GM18870 (cell line): ENCODE data around the gene MYH9.
"Not testable (repeated sequence)": the region's sequence is repeated elsewhere in the genome, so short reads cannot be mapped to it uniquely, and the experiment has no call there.

ENCODE experiments used
- ATAC-seq: cut with Tn5 transposase; IDR thresholded peaks from one replicate; pipeline ENCODE4 v1.9.1; 2021; ENCODE audit warnings: moderate library complexity; ENCODE audit not compliant: unreplicated experiment

MYH9 gene

GRCh38 chr22:36253523-36254490, 134.0 kb downstream of the MYH9 start:
- ATAC-seq, result no peak

GRCh38 chr22:36252754-36253522, 134.8 kb downstream of the MYH9 start, which contains the start of gene APOL1:
TSS of gene APOL1 (plus strand) at chr22:36253133. CDS start at chr22:36254956, 1,823 bp downstream.
- ATAC-seq, result peak; percentile 53

DNA sequence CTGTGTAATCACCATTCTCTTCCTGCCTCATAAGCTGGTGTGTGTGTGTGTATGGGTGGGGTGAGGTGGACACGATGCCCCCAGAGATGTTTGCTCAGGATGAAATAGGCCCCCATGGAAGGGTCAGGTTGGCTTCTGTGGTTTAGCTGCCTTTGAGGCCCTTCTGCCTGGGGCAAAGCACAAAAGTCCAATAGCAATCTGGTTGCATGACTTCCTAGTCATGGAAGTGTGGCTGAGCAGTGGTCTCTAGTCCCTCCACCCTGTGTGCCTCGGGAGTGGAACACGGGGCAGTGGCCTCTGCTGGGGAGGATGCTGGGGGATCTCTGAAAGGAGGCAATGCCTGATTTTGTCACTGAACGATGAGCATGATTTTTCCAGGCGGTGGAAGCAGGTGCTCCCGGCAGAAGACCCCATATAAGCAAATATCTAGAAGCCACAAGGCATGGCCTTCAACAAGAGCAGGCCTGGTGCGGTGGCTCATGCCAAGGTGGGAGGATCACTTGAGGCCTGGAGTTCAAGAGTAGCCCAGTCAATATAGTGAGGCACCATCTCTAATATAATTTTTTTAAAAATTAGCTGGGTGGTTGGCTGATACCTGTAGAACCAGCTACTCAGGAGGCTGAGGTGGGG, 135.7 kb downstream of the MYH9 start:
- ATAC-seq, result not testable (repeated sequence)

- not testable (repeated sequence) for ATAC-seq
Measured at GRCh38 chr22:36250292-36250960, 137.3 kb downstream of the MYH9 start.

DNA sequence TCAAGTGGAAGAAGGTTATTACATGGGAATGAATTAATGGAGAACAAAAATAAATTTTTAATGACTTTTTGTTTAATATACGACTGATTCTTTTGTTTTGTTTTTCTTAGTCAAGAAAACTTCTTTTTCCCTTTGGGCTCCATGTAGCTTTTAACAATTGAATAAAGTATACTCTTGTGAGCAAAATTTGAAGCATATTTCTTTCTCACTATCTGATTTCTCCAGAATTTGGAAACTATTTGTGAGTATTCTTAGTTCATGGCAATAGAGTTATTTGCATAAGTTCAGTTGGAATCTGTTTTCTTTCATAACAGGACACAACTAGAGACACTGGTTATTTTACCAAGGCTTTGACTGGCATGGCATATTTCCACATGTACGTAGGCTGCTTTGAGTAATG, 138.6 kb downstream of the MYH9 start:
- no peak for ATAC-seq

DNA sequence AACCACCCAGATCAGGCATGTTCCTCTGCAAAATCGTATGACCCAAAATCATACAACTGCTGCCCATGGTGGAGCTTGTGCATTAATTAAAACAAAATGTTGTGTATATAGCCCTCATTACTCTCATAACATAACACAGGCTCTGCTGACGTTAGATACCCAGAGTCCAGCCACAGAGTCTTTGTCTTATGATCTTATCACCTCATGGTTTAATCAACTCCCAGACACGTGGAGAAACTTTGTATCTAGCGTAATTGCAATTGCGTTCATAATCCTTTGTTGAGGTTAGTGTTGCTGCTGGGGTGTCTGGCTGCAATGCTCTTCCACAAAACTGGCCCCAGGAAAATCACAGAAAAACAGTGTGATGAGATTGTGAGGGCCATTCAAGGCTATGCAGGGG, 139.8 kb downstream of the MYH9 start:
- no peak for ATAC-seq

GRCh38 chr22:36246718-36247117, 141.0 kb downstream of the MYH9 start:
- no peak for ATAC-seq

GRCh38 chr22:36245805-36246356, 141.9 kb downstream of the MYH9 start:
- ATAC-seq, result no peak

DNA sequence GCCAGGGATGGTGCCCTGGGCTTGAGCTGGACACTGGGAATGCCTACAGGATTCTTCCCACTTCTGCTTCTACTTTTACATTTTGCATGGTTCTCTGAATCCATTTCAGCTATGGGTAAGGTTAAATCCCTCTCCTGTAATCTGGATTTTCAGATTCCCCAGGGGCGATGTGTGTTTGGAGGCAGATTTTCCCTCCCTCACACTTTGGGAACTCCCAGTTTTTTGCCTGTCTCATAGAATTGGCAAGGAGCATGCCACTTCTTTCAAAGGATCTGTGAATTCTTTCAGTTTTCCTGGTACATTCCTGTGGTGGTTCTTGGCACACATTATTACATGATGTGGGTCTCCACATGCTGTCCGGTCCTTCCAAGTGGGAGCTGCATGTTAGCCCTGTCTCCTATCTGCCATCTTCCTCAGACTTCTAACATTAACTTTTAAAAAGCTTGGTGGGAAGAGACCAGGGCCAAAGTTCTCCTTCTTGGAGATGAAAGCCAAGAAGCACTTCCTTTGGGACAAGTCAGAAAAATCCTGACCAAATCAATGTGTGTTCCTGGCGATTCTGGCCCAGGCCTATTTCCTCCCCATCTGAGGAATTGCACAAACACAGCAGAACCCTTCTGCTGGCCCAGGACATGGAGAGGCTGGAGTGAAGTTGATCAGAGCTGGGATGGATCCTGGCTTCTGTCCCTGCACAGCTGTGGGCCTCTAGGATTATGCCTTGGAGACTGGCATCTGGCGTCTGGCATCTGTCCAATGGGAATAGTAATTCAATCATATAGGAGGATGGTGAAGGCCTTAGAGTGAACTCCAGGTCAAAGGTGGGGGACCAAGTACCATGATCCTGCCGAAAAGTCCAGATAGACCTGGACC, 143.0 kb downstream of the MYH9 start:
- ATAC-seq, result no peak

DNA sequence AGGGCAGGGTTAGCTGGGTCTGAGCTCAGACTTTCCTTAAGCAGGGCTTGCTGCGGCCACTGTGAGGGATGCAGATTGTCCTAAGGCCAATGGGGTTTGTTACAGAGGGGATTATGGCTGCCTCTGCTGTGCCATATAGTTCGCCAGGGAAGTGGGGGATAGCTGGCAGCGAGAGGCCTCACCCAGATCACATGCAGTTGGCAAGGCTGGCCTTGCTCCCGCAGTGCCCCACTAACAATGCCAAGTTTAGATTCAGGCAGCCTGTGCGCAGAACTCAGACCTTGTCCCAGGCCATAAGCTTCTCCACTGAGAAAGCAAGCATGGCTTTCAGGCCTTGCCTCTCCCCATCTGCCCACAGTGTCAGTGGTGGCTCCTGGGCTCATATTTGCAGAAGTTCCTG, 143.8 kb downstream of the MYH9 start:
- ATAC-seq, result no peak

DNA sequence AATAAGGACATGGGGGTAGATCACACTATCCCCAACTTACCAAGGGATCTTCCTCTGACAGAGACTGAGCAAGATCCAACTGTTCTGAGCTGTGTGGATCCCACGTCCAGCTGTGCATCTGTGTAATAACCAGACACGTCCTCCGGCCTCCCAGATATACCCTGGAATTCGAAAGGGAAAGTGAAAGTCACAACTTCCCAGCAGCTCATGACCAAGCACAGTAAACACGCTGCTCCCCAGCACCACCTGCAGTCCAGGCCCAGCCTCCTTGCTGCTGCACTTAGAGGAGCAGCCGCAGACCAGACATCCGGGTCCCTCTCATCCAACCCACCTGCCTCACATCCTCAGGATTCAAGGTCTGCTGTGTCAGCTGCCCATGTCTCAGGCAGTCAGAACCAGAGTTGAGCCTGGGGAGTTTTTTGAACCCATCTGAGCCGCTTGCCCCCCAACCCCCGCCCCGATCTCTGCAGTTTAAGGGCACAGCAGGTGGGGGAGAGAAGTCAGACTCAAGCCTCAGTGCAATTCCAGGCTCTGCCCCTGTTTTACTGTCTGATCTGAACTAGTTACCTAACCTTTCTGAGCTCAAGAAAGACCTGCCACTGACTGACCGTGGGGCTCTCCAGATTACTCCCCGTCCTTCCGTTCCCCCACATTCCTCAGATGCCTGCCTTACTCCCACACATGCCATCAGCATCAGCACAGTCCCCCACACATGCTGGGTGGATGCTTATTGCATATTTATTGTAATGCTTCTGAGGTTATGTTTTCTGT, 148.2 kb downstream of the MYH9 start, which contains the start of gene APOL2:
APOL2 (minus strand) TSS at position 127 of the 771 bp plus-strand sequence. CDS start 6,365 bp downstream, outside the sequence.
- ATAC-seq, result peak; percentile 80

DNA sequence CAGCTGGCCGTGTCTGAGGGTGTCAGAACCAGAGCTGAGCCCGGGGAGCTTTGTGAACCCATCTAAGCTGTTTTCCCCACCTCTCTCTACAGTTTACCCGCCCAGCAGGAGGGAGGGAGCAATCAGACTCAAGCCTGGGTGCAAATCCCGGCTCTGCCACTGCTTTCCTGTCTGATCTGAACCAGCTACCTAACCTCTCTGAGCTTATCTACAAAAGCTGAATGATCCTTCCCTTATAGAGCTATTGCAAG, 148.7 kb downstream of the MYH9 start:
- no peak for ATAC-seq

GRCh38 chr22:36238373-36239149, 149.2 kb downstream of the MYH9 start:
- ATAC-seq, result no peak

DNA sequence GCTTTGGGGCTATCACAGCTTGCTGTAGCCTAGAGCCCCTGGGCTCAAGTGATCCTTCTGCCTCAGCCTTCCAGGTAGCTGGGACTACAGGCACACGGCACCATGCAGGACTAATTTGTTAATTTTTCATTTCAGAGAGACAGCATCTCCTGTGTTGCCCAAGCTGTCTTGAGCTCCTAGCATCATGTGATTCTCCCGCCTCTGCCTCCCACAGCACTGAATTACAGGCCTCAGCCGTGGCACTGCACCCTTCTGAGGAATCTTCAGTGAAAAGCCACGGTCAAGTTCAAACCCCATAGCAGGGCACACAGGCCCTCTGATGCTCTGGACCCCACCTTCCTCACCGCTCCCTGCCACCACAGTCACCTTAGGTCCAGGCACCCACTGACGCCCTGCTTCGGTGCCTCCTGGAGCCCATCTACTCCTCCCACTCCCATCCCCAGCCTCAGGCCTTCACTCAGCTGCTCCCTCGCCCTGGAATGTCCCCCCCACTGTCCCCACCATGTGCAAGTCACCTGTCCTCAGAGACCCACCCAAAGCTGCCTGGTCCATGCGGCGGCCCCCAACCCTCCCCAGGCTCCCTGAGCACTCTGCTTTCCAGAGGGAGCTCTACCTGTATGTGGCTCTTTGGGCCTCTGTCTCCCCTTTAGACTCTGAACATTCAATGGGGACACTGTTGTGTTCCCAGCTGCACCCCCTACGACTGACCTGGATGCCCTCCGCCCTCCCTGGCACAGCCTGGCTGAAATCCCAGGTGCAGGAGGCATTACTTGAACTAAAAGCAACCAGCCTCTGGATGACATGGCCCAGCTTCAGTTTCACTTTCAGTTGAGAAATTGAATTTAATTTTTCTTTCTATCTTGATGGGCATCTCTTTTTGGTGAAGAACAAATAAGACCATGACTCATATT, 150.1 kb downstream of the MYH9 start:
- no peak for ATAC-seq

GRCh38 chr22:36236388-36237319, 151.1 kb downstream of the MYH9 start:
- no peak for ATAC-seq

- no peak for ATAC-seq
Measured at GRCh38 chr22:36235585-36235984, 152.2 kb downstream of the MYH9 start.
